ENCODE measurements around the gene SLC6A15. TPM values are rescaled to one million over a fixed set of nuclear protein-coding genes. Genes with fewer than 3 reads are reported as not detected.

The SLC6A15 gene
- total and polyA plus RNA-seq, 9 of the 15 experiments (the other 6 are each of a cell fraction or from before 2014, with no cell fraction given), result not detected

- H3K9ac ChIP-seq (ENCODE audit: insufficient read depth in 1 of 2, low read depth in 2 of 2, low read length in 2 of 2), result no peak overlapping the region
- H3K9me1 ChIP-seq (ENCODE audit: control insufficient read depth, insufficient read depth, low read length), result no peaks in the 10 kb centered on the region
- in situ Hi-C loops (cut with MboI), result no loop called here
- no peaks in the 10 kb centered on the region for H3K9me3 ChIP-seq (replicated peaks; ENCODE audit: control insufficient read depth, insufficient read depth, low read depth, low read length)
- H3K27ac ChIP-seq (ENCODE audit: extremely low read depth, low read depth, low read length), result no peak overlapping the region
- ATAC-seq (no peak), DNase-seq (ENCODE audit: extremely low read depth in 1 of 4, low spot score in 3 of 4) (no peak), FAIRE-seq (no peak)
- CTCF ChIA-PET (ENCODE audit: low intra/inter-chr PET ratio), result no interaction called here
- H3K4me3 ChIP-seq, result no peak overlapping the region
- intact Hi-C loops (cut with micrococcal nuclease), result no loop called here
- H3K79me2 ChIP-seq (ENCODE audit: control insufficient read depth, insufficient read depth, low read length), result no peaks in the 10 kb centered on the region
- H3K4me2 ChIP-seq (ENCODE audit: insufficient read depth, low read length), result no peak overlapping the region
- H3K36me3 ChIP-seq (ENCODE audit: control insufficient read depth, insufficient read depth, low read length), result no peaks in the 10 kb centered on the region
- BruUV-seq (replicated peaks), result no TSS peak
- no peaks in the 10 kb centered on the region for H3K4me1 ChIP-seq (replicated peaks in 1 of 2; ENCODE audit: control insufficient read depth in 2 of 2, insufficient read depth in 2 of 2, low read length in 2 of 2)
- TF ChIP-seq ZNF324 (CRISPR knock-in tag; IDR thresholded peaks at IDR 0.05), result no peak
- TF ChIP-seq BACH1 (tag; IDR thresholded peaks at IDR 0.05), result no peak
- no peak for TF ChIP-seq FOXP4 (CRISPR knock-in tag; IDR thresholded peaks at IDR 0.05; ENCODE audit: borderline replicate concordance)
- TF ChIP-seq MECOM (CRISPR knock-in tag; IDR thresholded peaks at IDR 0.05), result no peak
- no peak for TF ChIP-seq FUS (optimal IDR thresholded peaks at IDR 0.05; ENCODE audit: low read depth, low read length)
- TF ChIP-seq ATF2 (CRISPR knock-in tag; IDR thresholded peaks at IDR 0.05), result no peak
- no peak for TF ChIP-seq LCOR (CRISPR knock-in tag; IDR thresholded peaks at IDR 0.05)
- TF ChIP-seq ZBTB49 (CRISPR knock-in tag; IDR thresholded peaks at IDR 0.05; ENCODE audit: borderline replicate concordance), result no peak
- no peak for TF ChIP-seq GATA2 (CRISPR knock-in tag; IDR thresholded peaks at IDR 0.05)
- TF ChIP-seq NRF1 (conservative IDR thresholded peaks at IDR 0.05 in 1 of 2, IDR thresholded peaks at IDR 0.05 in 1 of 2), result no peak
- TF ChIP-seq SETDB1 (IDR thresholded peaks at IDR 0.05; ENCODE audit: low read length), result no peak
- no peak for TF ChIP-seq FOXJ3 (CRISPR knock-in tag; IDR thresholded peaks at IDR 0.05)
- no peaks in the 10 kb centered on the region for H3K27me3 ChIP-seq (ENCODE audit: control insufficient read depth in 2 of 2, insufficient read depth in 2 of 2, low read length in 2 of 2)
- H4K20me1 ChIP-seq (replicated peaks; ENCODE audit: control insufficient read depth, insufficient read depth, low read length), result no peaks in the 10 kb centered on the region
- 0% methylated on average over 2 of the region's 2 CpGs for WGBS (ENCODE audit: insufficient coverage, low coverage, missing lambda C conversion rate)
- no peak overlapping the region for H2AFZ ChIP-seq (ENCODE audit: low read depth, low read length)
- POLR2A ChIA-PET, result no interaction called here
Measured at GRCh38 chr12:84858796-84859195, 53.8 kb downstream of the SLC6A15 start.

Measured in K562 (cell line).